Measurements from ENCODE around the gene ANKS6.

Gene ANKS6

DNA sequence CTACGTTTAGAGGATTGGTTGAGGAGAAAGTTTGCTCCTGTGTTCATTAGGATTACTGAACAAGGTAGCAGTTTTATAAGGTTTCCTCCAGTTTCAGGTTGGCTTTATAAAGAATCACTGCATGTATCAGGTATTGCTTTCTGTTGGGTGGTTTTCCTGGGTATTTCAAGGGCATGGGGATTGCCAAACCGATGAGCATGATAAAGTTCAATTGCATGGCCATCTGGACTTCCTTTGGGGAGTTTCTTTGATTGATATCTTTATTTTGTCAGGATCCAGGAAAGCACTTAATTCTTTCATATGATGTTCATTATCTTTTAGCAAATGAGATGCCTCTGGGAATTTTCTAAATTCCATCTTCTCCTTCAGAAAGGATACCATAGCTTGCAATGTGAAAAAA is 77.3 kb downstream of the ANKS6 start:
- DNase-seq: no peak
- Histone ChIP-seq H3K27ac (ENCODE audit: low read depth, low read length) (no peak overlapping the region), H2AK5ac (ENCODE audit: low read length) (no peak overlapping the region), H3K27me3 (ENCODE audit: insufficient read depth, low read length, poor library complexity) (no peaks in the 10 kb centered on the region), H2BK5ac (ENCODE audit: low read length) (no peak overlapping the region), H3K4ac (ENCODE audit: low read depth, low read length) (no peak overlapping the region), H3K4me1 (ENCODE audit: control insufficient read depth, low read depth, low read length) (no peaks in the 10 kb centered on the region), H3K23ac (ENCODE audit: low read length) (no peak overlapping the region), H3K79me1 (ENCODE audit: low read length) (no peaks in the 10 kb centered on the region), H3K36me3 (ENCODE audit: control insufficient read depth, insufficient read depth, low read length) (no peaks in the 10 kb centered on the region), H3K56ac (ENCODE audit: low read length) (no peak overlapping the region), H3K4me2 (ENCODE audit: low read length) (no peak overlapping the region), H3K18ac (ENCODE audit: low read length) (no peak overlapping the region), H3K4me3 (ENCODE audit: low read length) (no peak overlapping the region), H4K5ac (ENCODE audit: low read length) (no peak overlapping the region), H3K9ac (ENCODE audit: low read length) (no peak overlapping the region), H2BK120ac (ENCODE audit: low read depth, low read length) (no peak overlapping the region), H3K79me2 (ENCODE audit: control insufficient read depth, insufficient read depth, low read length) (no peaks in the 10 kb centered on the region), H2BK15ac (replicated peaks; ENCODE audit: low read depth) (no peak overlapping the region), H4K8ac (ENCODE audit: low read depth, low read length) (no peak overlapping the region)
- no CpG with 5 or more reads among the region's 2 CpGs for WGBS (ENCODE audit: extremely low coverage, insufficient coverage, low lambda C conversion rate)

DNA sequence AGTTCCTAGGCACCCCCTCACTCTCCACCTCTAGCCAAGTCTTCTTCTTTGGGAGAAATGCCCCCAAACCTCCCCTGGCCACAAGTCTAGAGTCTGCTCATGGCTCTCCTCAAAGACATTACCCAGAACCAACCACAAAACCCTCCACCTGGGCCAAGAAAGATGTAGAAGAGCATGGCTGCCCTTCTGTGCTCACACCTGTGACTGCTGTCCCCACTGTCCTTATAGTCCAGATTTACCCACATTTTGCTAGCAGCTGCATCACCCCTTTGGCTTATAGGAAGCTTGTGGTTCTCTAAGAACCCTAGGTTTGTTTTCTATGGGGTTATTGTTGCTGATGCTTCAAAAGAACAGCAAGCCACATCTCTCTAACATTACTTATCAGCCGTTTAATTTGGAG is 81.5 kb downstream of the ANKS6 start:
- no CpG with 5 or more reads among the region's 1 CpG for WGBS (ENCODE audit: extremely low coverage, insufficient coverage, low lambda C conversion rate)
- H2BK15ac ChIP-seq (replicated peaks; ENCODE audit: low read depth): no peak overlapping the region
- no peak overlapping the region for H3K9ac ChIP-seq (ENCODE audit: low read length)
- no peaks in the 10 kb centered on the region for H3K79me2 ChIP-seq (ENCODE audit: control insufficient read depth, insufficient read depth, low read length)
- H3K18ac ChIP-seq (ENCODE audit: low read length): no peak overlapping the region
- no peak overlapping the region for H4K5ac ChIP-seq (ENCODE audit: low read length)
- H3K79me1 ChIP-seq (ENCODE audit: low read length): no peaks in the 10 kb centered on the region
- H3K27me3 ChIP-seq (ENCODE audit: insufficient read depth, low read length, poor library complexity): peaks cover 6% of the 10 kb centered on the region
- H3K4me1 ChIP-seq (ENCODE audit: control insufficient read depth, low read depth, low read length): no peaks in the 10 kb centered on the region
- H2BK120ac ChIP-seq (ENCODE audit: low read depth, low read length): no peak overlapping the region
- no peak overlapping the region for H3K4me2 ChIP-seq (ENCODE audit: low read length)
- H4K8ac ChIP-seq (ENCODE audit: low read depth, low read length): no peak overlapping the region
- H3K23ac ChIP-seq (ENCODE audit: low read length): no peak overlapping the region
- DNase-seq: no peak
- no peak overlapping the region for H2BK5ac ChIP-seq (ENCODE audit: low read length)
- H3K4me3 ChIP-seq (ENCODE audit: low read length): no peak overlapping the region
- H2AK5ac ChIP-seq (ENCODE audit: low read length): no peak overlapping the region
- no peak overlapping the region for H3K27ac ChIP-seq (ENCODE audit: low read depth, low read length)
- no peak overlapping the region for H3K4ac ChIP-seq (ENCODE audit: low read depth, low read length)
- H3K36me3 ChIP-seq (ENCODE audit: control insufficient read depth, insufficient read depth, low read length): no peaks in the 10 kb centered on the region
- no peak overlapping the region for H3K56ac ChIP-seq (ENCODE audit: low read length)

GRCh38 chr9:98712987-98713386 is 83.4 kb downstream of the ANKS6 start:
- Histone ChIP-seq H3K79me2 (ENCODE audit: control insufficient read depth, insufficient read depth, low read length) (no peaks in the 10 kb centered on the region), H2AK5ac (ENCODE audit: low read length) (no peak overlapping the region), H2BK5ac (ENCODE audit: low read length) (no peak overlapping the region), H3K4me1 (ENCODE audit: control insufficient read depth, low read depth, low read length) (no peaks in the 10 kb centered on the region), H3K79me1 (ENCODE audit: low read length) (no peaks in the 10 kb centered on the region), H2BK120ac (ENCODE audit: low read depth, low read length) (no peak overlapping the region), H3K27ac (ENCODE audit: low read depth, low read length) (no peak overlapping the region), H3K56ac (ENCODE audit: low read length) (no peak overlapping the region), H4K5ac (ENCODE audit: low read length) (no peak overlapping the region), H3K36me3 (ENCODE audit: control insufficient read depth, insufficient read depth, low read length) (no peaks in the 10 kb centered on the region), H3K23ac (ENCODE audit: low read length) (no peak overlapping the region), H3K4me2 (ENCODE audit: low read length) (no peak overlapping the region), H3K18ac (ENCODE audit: low read length) (no peak overlapping the region), H3K4me3 (ENCODE audit: low read length) (no peak overlapping the region), H3K4ac (ENCODE audit: low read depth, low read length) (no peak overlapping the region), H3K9ac (ENCODE audit: low read length) (no peak overlapping the region), H4K8ac (ENCODE audit: low read depth, low read length) (no peak overlapping the region), H3K27me3 (ENCODE audit: insufficient read depth, low read length, poor library complexity) (peaks cover 16% of the 10 kb centered on the region), H2BK15ac (replicated peaks; ENCODE audit: low read depth) (no peak overlapping the region)
- DNase-seq: no peak

DNA sequence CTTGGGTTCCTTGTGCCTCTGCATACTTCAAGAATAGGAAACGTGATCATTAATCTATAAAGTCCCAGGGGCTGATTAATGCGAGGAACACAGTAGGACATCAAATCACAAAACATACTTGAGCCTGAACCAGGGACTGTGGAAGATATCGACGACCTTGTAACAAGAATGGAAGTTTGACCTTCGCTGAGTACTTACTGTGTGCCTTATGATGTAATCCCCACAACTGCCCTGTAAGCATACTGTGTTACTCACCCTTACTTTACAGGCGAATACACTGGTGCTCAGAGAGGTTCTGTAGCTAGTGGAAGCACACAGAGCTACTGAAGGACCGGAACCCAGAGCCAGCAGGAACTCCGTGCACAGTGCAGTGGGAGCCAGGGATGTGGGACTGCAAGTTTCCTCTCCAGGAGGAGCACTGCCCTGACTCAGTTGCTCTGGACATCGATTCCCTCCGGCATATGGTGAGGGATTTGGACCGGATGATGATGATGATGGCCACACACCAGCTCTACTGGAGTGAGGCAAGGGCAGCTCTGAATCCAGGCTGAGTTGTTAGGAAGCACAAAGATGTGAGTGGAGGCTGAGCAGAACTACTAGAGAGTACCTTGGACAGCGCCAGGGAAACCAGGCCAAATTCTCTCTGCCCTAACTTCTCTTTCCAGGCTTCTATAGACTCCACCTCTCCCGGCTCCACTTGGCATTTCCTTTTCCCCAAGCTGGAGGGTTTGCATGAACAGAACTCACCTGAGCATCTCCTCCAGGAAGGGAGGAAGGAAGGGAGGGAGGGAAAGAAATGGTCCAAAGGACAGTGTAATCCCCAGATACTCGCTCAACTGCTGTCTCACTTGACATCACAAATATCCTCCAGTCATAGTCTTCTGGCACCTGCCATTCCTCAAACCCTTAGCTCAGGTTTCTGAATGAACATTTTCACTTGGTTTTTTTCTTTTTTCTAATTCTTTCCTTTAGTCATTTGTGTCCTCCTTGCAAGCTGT is 86.1 kb downstream of the ANKS6 start:
- H3K79me1 ChIP-seq (ENCODE audit: low read length): no peaks in the 10 kb centered on the region
- no peak overlapping the region for H3K4ac ChIP-seq (ENCODE audit: low read depth, low read length)
- no peak overlapping the region for H2BK120ac ChIP-seq (ENCODE audit: low read depth, low read length)
- H3K27me3 ChIP-seq (ENCODE audit: insufficient read depth, low read length, poor library complexity): peaks cover 27% of the 10 kb centered on the region
- H4K5ac ChIP-seq (ENCODE audit: low read length): no peak overlapping the region
- no peak overlapping the region for H4K8ac ChIP-seq (ENCODE audit: low read depth, low read length)
- no peak overlapping the region for H3K23ac ChIP-seq (ENCODE audit: low read length)
- no peak overlapping the region for H2AK5ac ChIP-seq (ENCODE audit: low read length)
- H3K9ac ChIP-seq (ENCODE audit: low read length): no peak overlapping the region
- no peaks in the 10 kb centered on the region for H3K79me2 ChIP-seq (ENCODE audit: control insufficient read depth, insufficient read depth, low read length)
- H3K36me3 ChIP-seq (ENCODE audit: control insufficient read depth, insufficient read depth, low read length): no peaks in the 10 kb centered on the region
- DNase-seq: peak; percentile 63
- H2BK5ac ChIP-seq (ENCODE audit: low read length): no peak overlapping the region
- H3K18ac ChIP-seq (ENCODE audit: low read length): no peak overlapping the region
- H3K4me1 ChIP-seq (ENCODE audit: control insufficient read depth, low read depth, low read length): no peaks in the 10 kb centered on the region
- H2BK15ac ChIP-seq (replicated peaks; ENCODE audit: low read depth): no peak overlapping the region
- no CpG with 5 or more reads among the region's 14 CpGs for WGBS (ENCODE audit: extremely low coverage, insufficient coverage, low lambda C conversion rate)
- no peak overlapping the region for H3K4me2 ChIP-seq (ENCODE audit: low read length)
- H3K56ac ChIP-seq (ENCODE audit: low read length): no peak overlapping the region
- no peak overlapping the region for H3K4me3 ChIP-seq (ENCODE audit: low read length)
- H3K27ac ChIP-seq (ENCODE audit: low read depth, low read length): no peak overlapping the region

DNA sequence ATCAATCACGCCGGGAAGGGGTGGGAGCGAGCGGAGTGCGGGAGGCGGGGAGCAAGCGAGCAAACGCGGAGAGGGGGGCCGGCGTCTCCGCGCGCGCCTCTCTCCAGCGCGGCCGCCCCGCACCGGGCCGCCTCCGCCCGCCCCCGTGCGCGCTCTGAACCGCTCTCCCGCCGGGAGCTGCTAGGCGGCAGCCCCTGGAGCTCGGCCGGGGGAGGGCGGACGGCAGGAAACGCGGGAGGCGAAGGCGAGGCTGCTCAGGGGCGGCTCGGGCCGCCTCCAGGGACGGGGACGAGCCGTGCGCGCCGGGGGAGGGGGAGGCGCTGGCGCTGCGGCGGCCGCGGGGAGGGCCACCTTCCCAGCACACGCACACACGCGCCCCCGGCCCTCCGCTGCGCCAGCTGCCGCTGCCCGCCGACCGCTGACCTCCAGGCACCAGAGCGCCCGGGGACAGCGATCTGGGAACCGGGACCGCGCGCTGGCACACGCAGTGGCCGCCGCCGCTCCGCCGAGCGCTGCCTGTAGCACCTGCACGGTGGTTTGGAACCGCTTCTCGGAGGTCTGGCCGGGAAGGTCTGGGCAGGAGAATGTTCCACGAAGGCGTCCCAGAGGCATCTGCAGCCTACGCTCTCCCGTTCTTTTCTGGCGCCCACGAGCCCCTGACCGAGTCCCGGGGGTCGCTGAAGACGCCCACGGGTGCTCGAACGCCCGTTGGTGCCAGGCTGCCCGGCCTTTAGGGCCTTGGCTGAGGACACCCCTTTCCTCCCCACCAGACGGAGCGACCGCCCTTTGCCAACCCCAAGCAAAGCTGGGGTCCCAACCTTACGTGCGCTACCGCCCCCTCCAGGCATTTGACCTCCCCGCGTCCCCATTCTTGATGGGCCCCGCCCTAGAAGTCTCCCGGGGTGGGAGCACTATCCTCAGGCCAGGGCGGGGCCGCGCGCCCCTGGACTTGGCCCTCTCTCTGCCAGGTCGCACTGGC is 87.1 kb downstream of the ANKS6 start, which contains the start of gene GABBR2:
Gene GABBR2 (minus strand): TSS at position 3 of the 979 bp plus-strand sequence. CDS start 198 bp downstream, outside the sequence.
- Histone ChIP-seq H3K36me3 (ENCODE audit: control insufficient read depth, insufficient read depth, low read length) (no peaks in the 10 kb centered on the region), H3K27ac (ENCODE audit: low read depth, low read length) (no peak within 1 kb of the TSS), H4K5ac (ENCODE audit: low read length) (no peak within 1 kb of the TSS), H3K4me2 (ENCODE audit: low read length) (peak within 1 kb of the TSS; percentile 39), H3K4me1 (ENCODE audit: control insufficient read depth, low read depth, low read length) (no peaks in the 10 kb centered on the region), H3K56ac (ENCODE audit: low read length) (peak within 1 kb of the TSS; percentile 46), H3K4me3 (ENCODE audit: low read length) (no peak within 1 kb of the TSS), H3K18ac (ENCODE audit: low read length) (peak within 1 kb of the TSS; percentile 0), H3K27me3 (ENCODE audit: insufficient read depth, low read length, poor library complexity) (peaks cover 27% of the 10 kb centered on the region), H4K8ac (ENCODE audit: low read depth, low read length) (no peak within 1 kb of the TSS), H3K9ac (ENCODE audit: low read length) (no peak within 1 kb of the TSS), H3K79me1 (ENCODE audit: low read length) (no peaks in the 10 kb centered on the region), H2AK5ac (ENCODE audit: low read length) (no peak within 1 kb of the TSS), H2BK5ac (ENCODE audit: low read length) (no peak within 1 kb of the TSS), H3K23ac (ENCODE audit: low read length) (no peak within 1 kb of the TSS), H3K4ac (ENCODE audit: low read depth, low read length) (no peak within 1 kb of the TSS), H2BK120ac (ENCODE audit: low read depth, low read length) (no peak within 1 kb of the TSS), H3K79me2 (ENCODE audit: control insufficient read depth, insufficient read depth, low read length) (no peaks in the 10 kb centered on the region), H2BK15ac (replicated peaks; ENCODE audit: low read depth) (no peak within 1 kb of the TSS)
- DNase-seq: peak; percentile 34
- no CpG with 5 or more reads among the region's 111 CpGs for WGBS (ENCODE audit: extremely low coverage, insufficient coverage, low lambda C conversion rate)

All from mesendoderm (in vitro differentiated cells).